Spleen (tissue), 7 donors: ENCODE data around the gene MRAP2.

Source experiments
- CTCF ChIP-seq, 11 experiments: fragments of 200-600 bp in 7 of 11; fragments of 450-650 bp in 4 of 11; sonication (generic) in 4 of 11; IDR thresholded peaks in 8 of 11; conservative IDR thresholded peaks in 3 of 11; 1 replicate in 7 of 11; 2 replicates in 4 of 11; pipeline versions ENCODE4 v1.4.0 to v1.8.0; 2016 to 2021; ENCODE audit warnings: antibody characterized with exemption in 11 of 11, inconsistent platforms in 4 of 11, mild to moderate bottlenecking in 1 of 11
- POLR2AphosphoS5 ChIP-seq, 3 donors: sonication (generic); formaldehyde crosslinking; IDR thresholded peaks; one replicate each; pipeline ENCODE4 v1.5.1; 2017; ENCODE audit warnings: antibody characterized with exemption in 3 of 3
- donor health status: DM: no; HTN: no; CAD: no; lungs with moderate emphysema.
- donor health status: DM: no; HTN: no; CAD: no.
- donor health status: DM: no; HTN: no; CAD: no.

- TF ChIP-seq CTCF (IDR thresholded peaks at IDR 0.05 in 8 of 11, conservative IDR thresholded peaks at IDR 0.05 in 3 of 11) (no peak), POLR2AphosphoS5 (IDR thresholded peaks at IDR 0.05) (no peak)
Observed at GRCh38 chr6:84050408-84050807, 16.8 kb downstream of the MRAP2 start.
